Panc1 (cell line): Measurements from ENCODE around the gene SECTM1. TPM values are rescaled to one million over a fixed set of nuclear protein-coding genes. Genes with fewer than 3 reads are reported as not detected.

Experiments
- ATAC-seq: fragments of 200-7000 bp; cut with Tn5 transposase; 2 replicates; pipeline ENCODE4 v1.9.1; 2020; ENCODE audit warnings: mild to moderate bottlenecking, moderate library complexity
- BruUV-seq: library from RNA; stranded (reverse); fragments of 400-500 nt; replicated peaks from 2 replicates; lab custom pipeline; 2021; lab: Mats Ljungman, UMichigan
- CTCF ChIA-PET: fragments of 300-600 bp; sonication (Branson Sonifier 250); formaldehyde crosslinking; loops from one replicate; lab custom pipeline; 2022; ENCODE audit warnings: antibody characterized with exemption; lab: Charles Lee
- POLR2A ChIA-PET: fragments of 300-600 bp; sonication (Branson Sonifier 250); formaldehyde crosslinking; loops from one replicate; lab custom pipeline; 2022; ENCODE audit warnings: antibody characterized with exemption; lab: Charles Lee
- DNase-seq: peaks from one replicate; pipeline ENCODE4 v3.0.0-alpha.2; 2010; ENCODE audit warnings: low read depth, low spot score
- H3K27ac ChIP-seq: 2 replicates; pipeline ENCODE4 v1.5.1; 2011; ENCODE audit warnings: mild to moderate bottlenecking, low read length, inconsistent platforms
- H3K27me3 ChIP-seq: fragments of 200-500 bp; sonication (Bioruptor generic); 2 replicates; pipeline ENCODE4 v1.6.0; 2014; ENCODE audit warnings: low read length, inconsistent platforms; ENCODE audit not compliant: control insufficient read depth, insufficient read depth
- H3K36me3 ChIP-seq: fragments of 200-500 bp; sonication (Bioruptor generic); 2 replicates; pipeline ENCODE4 v1.5.1; 2014; ENCODE audit warnings: inconsistent platforms, mild to moderate bottlenecking, low read length, moderate library complexity; ENCODE audit not compliant: control insufficient read depth, insufficient read depth
- H3K4me1 ChIP-seq: 2 replicates; pipeline ENCODE4 v1.5.1; 2011; ENCODE audit warnings: inconsistent platforms, mild to moderate bottlenecking, low read length, moderate library complexity; ENCODE audit not compliant: control insufficient read depth, insufficient read depth
- H3K4me3 ChIP-seq, 2 experiments: 2 replicates each; pipeline ENCODE4 v1.5.1; 2011 to 2012; ENCODE audit warnings: low read depth in 2 of 2, low read length in 2 of 2, mild to moderate bottlenecking in 2 of 2, inconsistent platforms in 1 of 2, moderate library complexity in 1 of 2
- H3K9me3 ChIP-seq: fragments of 200-500 bp; sonication (Bioruptor generic); 2 replicates; pipeline ENCODE4 v1.5.1; 2014; ENCODE audit warnings: low read depth, mild to moderate bottlenecking, inconsistent platforms, low read length, moderate library complexity; ENCODE audit not compliant: control insufficient read depth, insufficient read depth
- POLR2AphosphoS5 ChIP-seq: IDR thresholded peaks from 2 replicates; pipeline ENCODE4 v1.6.1; 2012; ENCODE audit warnings: mild to moderate bottlenecking, low read depth, low read length, moderate library complexity
- SIN3A ChIP-seq: IDR thresholded peaks from 2 replicates; pipeline ENCODE4 v1.6.1; 2012; ENCODE audit warnings: low read depth, mild to moderate bottlenecking, low read length, moderate library complexity, borderline replicate concordance; ENCODE audit not compliant: insufficient read depth
- TCF7L2 ChIP-seq: IDR thresholded peaks from 2 replicates; pipeline ENCODE4 v1.6.1; 2011; ENCODE audit warnings: mild to moderate bottlenecking, low read depth, low read length, inconsistent platforms
- in situ Hi-C: cut with HindIII; loops from 2 replicates; pipeline ENCODE4 v1.10.0; 2016; ENCODE audit warnings: low sequenced_read_pairs, low pct_unique_long_range_greater_than_20kb
- intact Hi-C: fragments of 100-400 bp; cut with micrococcal nuclease; formaldehyde crosslinking; loops from one replicate; pipeline ENCODE4 v1.10.0; 2022; ENCODE audit not compliant: unreplicated experiment
- total RNA-seq: library from RNA; stranded (reverse); gene quantifications from one replicate; pipeline ENCODE4 v1.2.1, GENCODE V29; 2021; ENCODE audit not compliant: unreplicated experiment
- TF ChIP-seq, protein P1 (sequence below), 2 experiments: IDR thresholded peaks; 2 replicates each; pipeline ENCODE4 v1.6.1; 2011 to 2012; ENCODE audit warnings: low read depth in 2 of 2, control low read depth in 1 of 2, low read length in 1 of 2, mild to moderate bottlenecking in 1 of 2, moderate library complexity in 1 of 2; ENCODE audit not compliant: insufficient read depth in 1 of 2
- TF ChIP-seq, protein P2 (sequence below): fragments of 450-650 bp; IDR thresholded peaks from 2 replicates; pipeline ENCODE4 v1.5.1; 2017; ENCODE audit warnings: mild to moderate bottlenecking

Gene SECTM1
- total RNA-seq, 1 experiment from 2014 or later = 5.4 TPM

DNA sequence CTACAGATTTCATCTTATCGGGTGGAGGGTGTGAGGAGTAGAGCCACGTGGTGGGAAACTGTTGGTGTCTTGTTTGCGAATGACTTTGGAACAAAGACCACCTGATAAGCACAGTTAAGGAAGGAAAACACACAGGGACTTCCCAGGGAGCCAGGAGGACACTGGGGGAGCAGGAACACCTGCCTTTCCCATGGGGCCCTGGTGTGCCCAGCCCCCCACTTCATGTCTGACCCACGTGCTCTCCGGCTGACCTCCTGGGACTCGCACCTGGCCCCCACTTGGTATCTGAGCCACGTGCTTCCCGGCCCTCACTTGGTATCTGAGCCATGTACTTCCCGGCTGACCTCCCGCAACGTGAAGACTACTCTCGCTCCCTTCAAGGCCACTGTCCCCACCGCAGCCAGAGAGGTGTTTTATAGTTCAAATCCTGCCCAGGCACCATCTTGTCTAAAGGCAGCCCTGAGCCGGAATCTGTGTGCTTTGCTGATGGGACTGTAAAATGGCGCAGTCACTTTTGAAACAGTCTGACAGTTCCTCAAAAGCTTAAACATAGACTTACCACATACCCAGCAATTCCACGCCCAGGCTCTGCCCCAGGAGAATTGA, 54.7 kb downstream of the SECTM1 start:
- in situ Hi-C loops = no loop called here
- H3K27ac ChIP-seq = no peak overlapping the region
- H3K9me3 ChIP-seq = no peaks in the 10 kb centered on the region
- H3K4me3 ChIP-seq = no peak overlapping the region
- peaks cover 34% of the 10 kb centered on the region for H3K4me1 ChIP-seq
- ATAC-seq (no peak), DNase-seq (no peak)
- BruUV-seq = no TSS peak
- TF ChIP-seq SIN3A (no peak), POLR2AphosphoS5 (no peak), TCF7L2 (no peak)
- TF ChIP-seq, protein P1, sequence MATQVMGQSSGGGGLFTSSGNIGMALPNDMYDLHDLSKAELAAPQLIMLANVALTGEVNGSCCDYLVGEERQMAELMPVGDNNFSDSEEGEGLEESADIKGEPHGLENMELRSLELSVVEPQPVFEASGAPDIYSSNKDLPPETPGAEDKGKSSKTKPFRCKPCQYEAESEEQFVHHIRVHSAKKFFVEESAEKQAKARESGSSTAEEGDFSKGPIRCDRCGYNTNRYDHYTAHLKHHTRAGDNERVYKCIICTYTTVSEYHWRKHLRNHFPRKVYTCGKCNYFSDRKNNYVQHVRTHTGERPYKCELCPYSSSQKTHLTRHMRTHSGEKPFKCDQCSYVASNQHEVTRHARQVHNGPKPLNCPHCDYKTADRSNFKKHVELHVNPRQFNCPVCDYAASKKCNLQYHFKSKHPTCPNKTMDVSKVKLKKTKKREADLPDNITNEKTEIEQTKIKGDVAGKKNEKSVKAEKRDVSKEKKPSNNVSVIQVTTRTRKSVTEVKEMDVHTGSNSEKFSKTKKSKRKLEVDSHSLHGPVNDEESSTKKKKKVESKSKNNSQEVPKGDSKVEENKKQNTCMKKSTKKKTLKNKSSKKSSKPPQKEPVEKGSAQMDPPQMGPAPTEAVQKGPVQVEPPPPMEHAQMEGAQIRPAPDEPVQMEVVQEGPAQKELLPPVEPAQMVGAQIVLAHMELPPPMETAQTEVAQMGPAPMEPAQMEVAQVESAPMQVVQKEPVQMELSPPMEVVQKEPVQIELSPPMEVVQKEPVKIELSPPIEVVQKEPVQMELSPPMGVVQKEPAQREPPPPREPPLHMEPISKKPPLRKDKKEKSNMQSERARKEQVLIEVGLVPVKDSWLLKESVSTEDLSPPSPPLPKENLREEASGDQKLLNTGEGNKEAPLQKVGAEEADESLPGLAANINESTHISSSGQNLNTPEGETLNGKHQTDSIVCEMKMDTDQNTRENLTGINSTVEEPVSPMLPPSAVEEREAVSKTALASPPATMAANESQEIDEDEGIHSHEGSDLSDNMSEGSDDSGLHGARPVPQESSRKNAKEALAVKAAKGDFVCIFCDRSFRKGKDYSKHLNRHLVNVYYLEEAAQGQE (IDR thresholded peaks at IDR 0.05; ENCODE audit: insufficient read depth in 1 of 2, low read depth in 2 of 2, low read length in 1 of 2) = no peak
- TF ChIP-seq, protein P2, sequence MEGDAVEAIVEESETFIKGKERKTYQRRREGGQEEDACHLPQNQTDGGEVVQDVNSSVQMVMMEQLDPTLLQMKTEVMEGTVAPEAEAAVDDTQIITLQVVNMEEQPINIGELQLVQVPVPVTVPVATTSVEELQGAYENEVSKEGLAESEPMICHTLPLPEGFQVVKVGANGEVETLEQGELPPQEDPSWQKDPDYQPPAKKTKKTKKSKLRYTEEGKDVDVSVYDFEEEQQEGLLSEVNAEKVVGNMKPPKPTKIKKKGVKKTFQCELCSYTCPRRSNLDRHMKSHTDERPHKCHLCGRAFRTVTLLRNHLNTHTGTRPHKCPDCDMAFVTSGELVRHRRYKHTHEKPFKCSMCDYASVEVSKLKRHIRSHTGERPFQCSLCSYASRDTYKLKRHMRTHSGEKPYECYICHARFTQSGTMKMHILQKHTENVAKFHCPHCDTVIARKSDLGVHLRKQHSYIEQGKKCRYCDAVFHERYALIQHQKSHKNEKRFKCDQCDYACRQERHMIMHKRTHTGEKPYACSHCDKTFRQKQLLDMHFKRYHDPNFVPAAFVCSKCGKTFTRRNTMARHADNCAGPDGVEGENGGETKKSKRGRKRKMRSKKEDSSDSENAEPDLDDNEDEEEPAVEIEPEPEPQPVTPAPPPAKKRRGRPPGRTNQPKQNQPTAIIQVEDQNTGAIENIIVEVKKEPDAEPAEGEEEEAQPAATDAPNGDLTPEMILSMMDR = no peak
- ChIA-PET POLR2A (no interaction called here), CTCF (no interaction called here)
- no peaks in the 10 kb centered on the region for H3K36me3 ChIP-seq
- intact Hi-C loops = no loop called here
- H3K27me3 ChIP-seq = no peaks in the 10 kb centered on the region

DNA sequence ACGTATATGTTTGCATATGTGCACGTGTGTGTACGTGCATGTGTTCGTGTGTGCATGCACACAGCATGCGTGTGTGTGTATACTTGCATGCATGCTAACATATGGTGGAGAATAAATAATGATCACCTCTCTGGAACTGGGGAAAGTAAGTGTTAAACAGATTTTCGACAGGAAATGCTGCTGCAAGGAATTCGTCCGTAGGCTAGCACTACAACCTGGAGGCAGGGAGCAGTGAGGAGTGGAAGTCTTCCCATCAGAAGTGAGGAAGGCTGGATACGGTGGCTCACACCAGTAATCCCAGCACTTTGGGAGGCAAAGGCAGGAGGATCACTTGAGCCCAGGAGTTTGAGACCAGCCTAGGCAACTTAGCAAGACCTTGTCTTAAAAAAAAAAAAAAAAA, 55.3 kb downstream of the SECTM1 start:
- Histone ChIP-seq H3K36me3 (no peaks in the 10 kb centered on the region; the same call in 1 of the 2 replicates), H3K4me1 (peaks cover 31% of the 10 kb centered on the region), H3K27me3 (no peaks in the 10 kb centered on the region), H3K9me3 (no peaks in the 10 kb centered on the region), H3K27ac (no peak overlapping the region), H3K4me3 (no peak overlapping the region)
- DNase-seq (no peak), ATAC-seq (no peak)
- CTCF ChIA-PET = no interaction called here
- in situ Hi-C loops (no loop called here), intact Hi-C loops (no loop called here)
- TF ChIP-seq, protein P2 = no peak
- BruUV-seq = no TSS peak
- POLR2A ChIA-PET = no interaction called here
